Gastrocnemius medialis (tissue), 4 donors: ENCODE data around the gene RERE. TPM values are rescaled to one million over a fixed set of nuclear protein-coding genes. Genes with fewer than 3 reads are reported as not detected.
A peak's percentile ranks its signal among the peaks of the same experiment; 100 is the strongest.

Source experiments
- ATAC-seq, 2 donors: fragments of 150-250 bp; one replicate each; pipeline ENCODE4 v1.9.1; 2016
- DNase-seq, 2 donors: peaks; one replicate each; pipeline ENCODE4 v3.0.0-alpha.2; 2019
- H3K27ac ChIP-seq, 4 donors: fragments of 200-600 bp; sonication (generic); 1 replicate in 1 of 4; 2 replicates in 3 of 4; pipeline ENCODE4 v1.5.1; 2016 to 2018; ENCODE audit warnings: mild to moderate bottlenecking in 2 of 4, moderate library complexity in 1 of 4
- H3K27me3 ChIP-seq, 3 donors: fragments of 200-600 bp; sonication (generic) in 2 of 3; 1 replicate in 1 of 3; 2 replicates in 2 of 3; pipeline versions ENCODE4 v1.5.1 to v1.6.0; 2016 to 2019; ENCODE audit warnings: mild to moderate bottlenecking in 1 of 3, moderate library complexity in 1 of 3
- H3K36me3 ChIP-seq, 2 donors: fragments of 200-600 bp; sonication (generic) in 1 of 2; one replicate each; pipeline ENCODE4 v1.5.1; 2017 to 2018
- H3K4me1 ChIP-seq, 2 donors: fragments of 200-600 bp; sonication (generic) in 1 of 2; one replicate each; pipeline ENCODE4 v1.5.1; 2016 to 2017; ENCODE audit warnings: mild to moderate bottlenecking in 2 of 2
- H3K4me3 ChIP-seq, 4 donors: fragments of 200-600 bp; sonication (generic) in 3 of 4; 1 replicate in 1 of 4; 2 replicates in 3 of 4; pipeline ENCODE4 v1.5.1; 2016 to 2019; ENCODE audit warnings: mild to moderate bottlenecking in 2 of 4
- H3K9me3 ChIP-seq, 3 donors: fragments of 200-600 bp; sonication (generic) in 2 of 3; 1 replicate in 1 of 3; 2 replicates in 2 of 3; pipeline ENCODE4 v1.5.1; 2016 to 2019
- POLR2A ChIP-seq, 2 donors: fragments of 450-650 bp; IDR thresholded peaks; one replicate each; pipeline ENCODE4 v1.6.1; 2017; ENCODE audit warnings: antibody characterized with exemption in 2 of 2, mild to moderate bottlenecking in 2 of 2, moderate library complexity in 2 of 2
- in situ Hi-C, 4 donors: fragments of 200-750 bp; cut with MboI; loops; one replicate each; pipeline versions ENCODE4 v1.15.0 to v1.8.0; 2017; ENCODE audit warnings: low sequenced_read_pairs in 4 of 4
- intact Hi-C: fragments of 100-400 bp; cut with DNase I; formaldehyde crosslinking; loops from one replicate; pipeline ENCODE4 v1.15.1; 2023; ENCODE audit warnings: low total_unique reads
- total RNA-seq, 4 donors: library from RNA; depleted of rRNA; stranded (reverse); fragments of >200 nt; gene quantifications; one replicate each; pipeline versions ENCODE4 v1.1.0 to v1.2.3, GENCODE V29; 2016
- TF ChIP-seq, protein P1 (sequence below), 5 experiments: fragments of 450-650 bp in 3 of 5; fragments of 200-600 bp in 2 of 5; sonication (generic) in 2 of 5; IDR thresholded peaks in 4 of 5; conservative IDR thresholded peaks in 1 of 5; 1 replicate in 4 of 5; 2 replicates in 1 of 5; pipeline ENCODE4 v1.5.1; 2016 to 2019; ENCODE audit warnings: antibody characterized with exemption in 5 of 5, mild to moderate bottlenecking in 3 of 5, moderate library complexity in 3 of 5

Gene RERE
- total RNA-seq, 4 donors from 2014 or later = 60.8 to 106 (median 102) TPM

DNA sequence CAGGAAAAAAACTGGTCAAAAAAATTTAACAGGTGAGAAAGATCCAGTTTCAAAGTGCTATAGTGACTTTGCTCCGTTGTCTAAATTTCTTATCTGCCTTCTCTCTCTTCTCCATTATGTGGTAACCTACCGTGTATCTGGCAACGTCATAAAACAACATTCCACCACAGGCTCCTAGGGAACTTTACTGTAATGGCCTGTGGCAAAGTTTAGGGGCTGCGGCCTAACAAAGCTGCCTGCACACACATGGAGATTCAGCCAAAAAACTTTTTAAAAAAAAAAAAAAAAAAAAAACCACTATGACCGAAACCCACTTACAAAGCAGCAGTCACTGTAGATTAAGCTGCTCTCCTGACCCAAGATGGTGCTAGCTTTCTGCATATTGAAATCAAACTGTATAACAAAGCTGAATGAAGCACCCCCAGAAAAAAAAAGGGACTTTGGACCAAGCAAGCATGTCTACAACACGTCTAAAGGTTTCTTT lies 296.9 kb downstream of the RERE start:
- Histone ChIP-seq H3K4me1 (peaks cover 63 to 65% of the 10 kb centered on the region in 2 donors), H3K36me3 (peaks cover 0 to 5% of the 10 kb centered on the region in 2 donors), H3K27ac (peak overlapping the region in 3 of 4 donors; percentile 4 to 32 (median 7)), H3K9me3 (no peaks in the 10 kb centered on the region), H3K27me3 (no peaks in the 10 kb centered on the region), H3K4me3 (no peak overlapping the region)
- ATAC-seq (no peak), DNase-seq (no peak)
- intact Hi-C loops (no loop called here), in situ Hi-C loops (no loop called here)
- no peak for TF ChIP-seq POLR2A (IDR thresholded peaks at IDR 0.05)
- TF ChIP-seq, protein P1, sequence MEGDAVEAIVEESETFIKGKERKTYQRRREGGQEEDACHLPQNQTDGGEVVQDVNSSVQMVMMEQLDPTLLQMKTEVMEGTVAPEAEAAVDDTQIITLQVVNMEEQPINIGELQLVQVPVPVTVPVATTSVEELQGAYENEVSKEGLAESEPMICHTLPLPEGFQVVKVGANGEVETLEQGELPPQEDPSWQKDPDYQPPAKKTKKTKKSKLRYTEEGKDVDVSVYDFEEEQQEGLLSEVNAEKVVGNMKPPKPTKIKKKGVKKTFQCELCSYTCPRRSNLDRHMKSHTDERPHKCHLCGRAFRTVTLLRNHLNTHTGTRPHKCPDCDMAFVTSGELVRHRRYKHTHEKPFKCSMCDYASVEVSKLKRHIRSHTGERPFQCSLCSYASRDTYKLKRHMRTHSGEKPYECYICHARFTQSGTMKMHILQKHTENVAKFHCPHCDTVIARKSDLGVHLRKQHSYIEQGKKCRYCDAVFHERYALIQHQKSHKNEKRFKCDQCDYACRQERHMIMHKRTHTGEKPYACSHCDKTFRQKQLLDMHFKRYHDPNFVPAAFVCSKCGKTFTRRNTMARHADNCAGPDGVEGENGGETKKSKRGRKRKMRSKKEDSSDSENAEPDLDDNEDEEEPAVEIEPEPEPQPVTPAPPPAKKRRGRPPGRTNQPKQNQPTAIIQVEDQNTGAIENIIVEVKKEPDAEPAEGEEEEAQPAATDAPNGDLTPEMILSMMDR (IDR thresholded peaks at IDR 0.05 in 4 of 5, conservative IDR thresholded peaks at IDR 0.05 in 1 of 5) = no peak

DNA sequence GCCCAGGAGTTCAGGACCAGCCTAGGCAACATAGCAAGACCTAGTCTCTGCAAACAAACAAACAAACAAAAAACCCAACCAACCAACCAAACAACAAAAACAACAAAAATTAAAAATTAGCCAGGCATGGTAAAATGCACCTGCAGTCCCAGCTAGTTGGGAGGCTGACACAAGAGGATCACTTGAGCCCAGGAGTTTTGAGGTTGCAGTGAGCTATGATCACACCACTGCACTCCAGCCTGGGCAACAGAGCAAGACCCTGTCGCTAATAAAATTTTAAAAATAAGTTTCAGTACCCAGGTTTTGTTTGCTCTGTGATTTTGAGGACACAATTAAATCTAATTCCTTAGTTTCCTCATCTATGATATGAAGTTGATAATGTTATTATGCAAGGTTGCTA lies 298.3 kb downstream of the RERE start:
- intact Hi-C loops = no loop called here
- DNase-seq (no peak), ATAC-seq (no peak)
- peak overlapping the region in 1 of 4 donors; percentile 64 for H3K27ac ChIP-seq
- H3K9me3 ChIP-seq = no peaks in the 10 kb centered on the region
- no peaks in the 10 kb centered on the region for H3K27me3 ChIP-seq
- H3K4me3 ChIP-seq = no peak overlapping the region
- TF ChIP-seq, protein P1 (IDR thresholded peaks at IDR 0.05 in 4 of 5, conservative IDR thresholded peaks at IDR 0.05 in 1 of 5) = no peak
- no peak for TF ChIP-seq POLR2A (IDR thresholded peaks at IDR 0.05)
- H3K36me3 ChIP-seq = peaks cover 0 to 5% of the 10 kb centered on the region in 2 donors
- peaks cover 51 to 60% of the 10 kb centered on the region in 2 donors for H3K4me1 ChIP-seq
- in situ Hi-C loops = loop anchor here in 1 of 4 donors (10.0 kb wide), 1 partner anchor 54 kb away; no protein-coding TSS in a partner anchor

DNA sequence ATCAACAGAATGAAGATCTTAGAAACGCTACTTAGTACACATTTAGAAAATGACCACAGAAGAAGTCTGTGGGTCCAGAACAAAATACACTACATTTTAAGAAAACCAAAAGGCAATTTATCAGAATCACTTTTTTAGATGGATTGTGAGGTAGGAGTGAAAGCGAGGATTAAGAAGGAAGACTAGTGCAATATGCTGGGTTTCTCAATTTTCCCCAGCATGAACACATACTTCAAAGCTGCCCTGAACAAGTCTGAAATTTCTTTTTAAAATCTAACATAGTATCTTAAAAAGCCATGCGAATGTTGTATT lies 299.0 kb downstream of the RERE start:
- H3K36me3 ChIP-seq = peaks cover 0 to 5% of the 10 kb centered on the region in 2 donors
- intact Hi-C loops = no loop called here
- peak overlapping the region; percentile 6 to 64 (median 45) for H3K27ac ChIP-seq
- no peak overlapping the region for H3K4me3 ChIP-seq
- H3K27me3 ChIP-seq = no peaks in the 10 kb centered on the region
- ATAC-seq (no peak), DNase-seq (no peak)
- in situ Hi-C loops = loop anchor here in 1 of 4 donors (10.0 kb wide), 1 partner anchor 54 kb away; no protein-coding TSS in a partner anchor
- H3K4me1 ChIP-seq = peaks cover 45 to 59% of the 10 kb centered on the region in 2 donors
- TF ChIP-seq POLR2A (IDR thresholded peaks at IDR 0.05) = no peak
- TF ChIP-seq, protein P1 (IDR thresholded peaks at IDR 0.05 in 4 of 5, conservative IDR thresholded peaks at IDR 0.05 in 1 of 5) = no peak
- H3K9me3 ChIP-seq = no peaks in the 10 kb centered on the region

DNA sequence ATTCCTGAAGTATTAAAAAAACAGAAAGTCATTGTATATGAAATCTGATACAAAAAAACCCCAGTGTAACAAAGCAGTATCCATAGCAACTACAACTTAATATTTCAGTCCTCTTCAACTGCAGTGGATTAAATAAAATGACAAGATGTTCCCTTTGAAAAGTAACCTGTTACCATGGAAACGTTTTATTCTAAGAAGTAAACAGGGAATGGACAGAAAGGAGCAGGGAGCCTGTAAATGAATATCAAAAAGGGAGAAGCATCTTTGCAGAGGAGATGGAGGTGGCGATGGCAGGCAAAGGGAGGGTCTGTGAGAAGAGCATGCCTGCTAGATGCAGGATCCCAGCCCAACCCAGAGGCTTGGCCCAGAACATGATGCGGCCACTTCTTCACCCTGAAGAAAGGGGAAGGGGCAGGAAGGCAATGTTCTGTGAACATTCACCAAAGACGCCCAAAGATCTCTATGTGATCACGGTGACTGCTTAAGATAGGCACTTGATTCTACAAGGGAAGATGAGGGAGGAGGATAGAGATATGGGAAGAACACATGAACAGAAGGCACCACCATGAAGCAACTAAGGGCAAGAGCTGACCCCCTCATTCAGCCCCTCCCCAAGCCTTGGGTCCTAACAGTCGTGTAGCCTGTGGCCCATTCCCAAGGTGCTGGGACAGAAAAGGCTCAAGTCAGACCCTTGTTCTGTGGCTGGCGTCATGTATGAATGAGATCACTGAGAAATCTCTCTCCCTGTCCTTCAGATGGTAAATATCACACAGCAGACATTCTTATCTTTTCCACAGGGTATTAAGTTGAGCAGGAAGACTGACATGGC lies 299.6 kb downstream of the RERE start:
- intact Hi-C loops = no loop called here
- no peaks in the 10 kb centered on the region for H3K9me3 ChIP-seq
- no peak for ATAC-seq
- H3K27ac ChIP-seq = peak overlapping the region; percentile 6 to 64 (median 48)
- no peak overlapping the region for H3K4me3 ChIP-seq
- H3K4me1 ChIP-seq = peaks cover 44 to 53% of the 10 kb centered on the region in 2 donors
- TF ChIP-seq, protein P1 (IDR thresholded peaks at IDR 0.05 in 4 of 5, conservative IDR thresholded peaks at IDR 0.05 in 1 of 5) = no peak
- no peak for DNase-seq
- peaks cover 0 to 4% of the 10 kb centered on the region in 2 donors for H3K36me3 ChIP-seq
- H3K27me3 ChIP-seq = no peaks in the 10 kb centered on the region
- in situ Hi-C loops = loop anchor here in 1 of 4 donors (10.0 kb wide), 1 partner anchor 53 kb away; no protein-coding TSS in a partner anchor
